GM23248 (cell line): ENCODE measurements around the gene TMEM74B.

Experiments used
- EZH2 ChIP-seq: fragments of 200-600 bp; sonication (generic); IDR thresholded peaks from 2 replicates; pipeline ENCODE4 v1.6.1; 2018; ENCODE audit warnings: antibody characterized with exemption, mild to moderate bottlenecking; ENCODE audit not compliant: insufficient read depth, poor library complexity, severe bottlenecking
- EZH2phosphoT487 ChIP-seq: fragments of 200-600 bp; sonication (generic); IDR thresholded peaks from 2 replicates; pipeline ENCODE4 v1.6.1; 2018; ENCODE audit warnings: antibody characterized with exemption, moderate library complexity, mild to moderate bottlenecking, low read depth; ENCODE audit not compliant: insufficient read depth

DNA sequence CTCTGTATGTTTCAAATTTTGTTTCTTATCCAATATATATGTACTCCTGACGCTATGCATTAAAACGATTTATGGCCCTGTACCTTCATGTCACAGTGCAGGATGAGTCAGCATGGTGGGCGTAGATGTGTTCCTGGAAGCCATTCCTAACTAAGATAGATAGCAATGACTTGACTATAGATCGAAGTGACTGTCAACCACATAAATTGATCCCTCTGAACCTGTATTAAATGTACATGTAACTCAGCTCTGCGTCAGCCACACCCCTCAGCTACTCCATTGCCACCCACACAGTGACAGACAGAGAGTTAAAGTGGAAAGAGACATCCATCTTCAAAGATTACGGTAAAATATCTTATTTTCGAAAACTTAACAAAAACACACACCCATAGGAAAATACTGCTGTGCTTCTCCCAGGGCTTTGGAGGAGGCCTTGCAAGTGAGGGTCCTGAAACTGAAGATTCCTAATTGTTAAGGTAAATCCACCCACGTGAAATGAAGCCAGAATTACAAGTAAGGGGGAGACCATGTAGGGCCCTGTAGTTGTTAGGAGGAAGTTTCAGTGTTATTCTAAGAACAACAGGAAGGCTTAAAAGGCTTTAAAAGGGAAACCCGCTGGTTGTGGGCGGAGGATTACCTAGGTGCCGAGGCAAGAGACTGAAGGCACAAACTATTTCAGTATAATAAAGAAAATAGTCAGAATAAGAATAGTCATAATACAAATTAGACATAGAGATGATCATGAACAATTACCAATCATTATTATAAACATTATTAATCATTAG, 30.8 kb upstream of the TMEM74B start:
- TF ChIP-seq EZH2 (no peak), EZH2phosphoT487 (no peak)
